HepG2 (cell line): ENCODE results near the gene TIAM2. TPM values are rescaled to one million over a fixed set of nuclear protein-coding genes. Genes with fewer than 3 reads are reported as not detected.

Source experiments
- ATM ChIP-seq: fragments of 450-650 bp; IDR thresholded peaks from 2 replicates; pipeline ENCODE4 v1.7.1; 2017; ENCODE audit warnings: mild to moderate bottlenecking, borderline replicate concordance
- FIP1L1 ChIP-seq: fragments of 200-400 bp; formaldehyde crosslinking; IDR thresholded peaks from 2 replicates; pipeline ENCODE4 v1.6.1; 2018; ENCODE audit warnings: low read depth, mild to moderate bottlenecking, low read length, moderate library complexity, borderline replicate concordance; ENCODE audit not compliant: insufficient read depth
- MBNL3 ChIP-seq: fragments of 250-450 bp; sonication (Bioruptor Pico); conservative IDR thresholded peaks from 2 replicates; pipeline ENCODE4 v1.8.0; 2022; ENCODE audit warnings: mild to moderate bottlenecking, inconsistent platforms
- NFE2 ChIP-seq: sonication (generic); formaldehyde crosslinking; IDR thresholded peaks from 2 replicates; pipeline ENCODE4 v1.4.0; 2020; ENCODE audit warnings: missing genetic modification reagents
- PHF5A ChIP-seq: IDR thresholded peaks from one replicate; pipeline ENCODE4 v1.6.1; 2018; ENCODE audit warnings: low read depth, missing genetic modification reagents; ENCODE audit not compliant: unreplicated experiment
- RFXANK ChIP-seq: IDR thresholded peaks from 2 replicates; pipeline ENCODE4 v1.6.1; 2016
- SIX1 ChIP-seq: sonication (generic); formaldehyde crosslinking; IDR thresholded peaks from 2 replicates; pipeline ENCODE4 v1.4.0; 2020; ENCODE audit warnings: missing genetic modification reagents, borderline replicate concordance
- SOX5 ChIP-seq: IDR thresholded peaks from 2 replicates; pipeline ENCODE4 v1.6.1; 2016; ENCODE audit warnings: borderline replicate concordance
- ZBTB1 ChIP-seq: sonication (generic); formaldehyde crosslinking; IDR thresholded peaks from 2 replicates; pipeline ENCODE4 v1.4.0; 2020; ENCODE audit warnings: missing genetic modification reagents, borderline replicate concordance
- ZFP62 ChIP-seq: sonication (generic); formaldehyde crosslinking; IDR thresholded peaks from 2 replicates; pipeline ENCODE4 v1.4.0; 2020; ENCODE audit warnings: missing genetic modification reagents
- ZKSCAN8 ChIP-seq: IDR thresholded peaks from 2 replicates; pipeline ENCODE4 v1.6.1; 2016; ENCODE audit warnings: borderline replicate concordance, missing genetic modification reagents, missing compliant biosample characterization
- ZNF30 ChIP-seq: sonication (generic); formaldehyde crosslinking; IDR thresholded peaks from 2 replicates; pipeline ENCODE4 v1.5.0; 2020; ENCODE audit warnings: mild to moderate bottlenecking, missing genetic modification reagents
- ZNF329 ChIP-seq: sonication (generic); formaldehyde crosslinking; IDR thresholded peaks from 2 replicates; pipeline ENCODE4 v1.9.0; 2021; ENCODE audit warnings: low read depth, mild to moderate bottlenecking, missing genetic modification reagents
- ZNF644 ChIP-seq: IDR thresholded peaks from 2 replicates; pipeline ENCODE4 v1.6.1; 2016; ENCODE audit warnings: low read depth
- ZNF761 ChIP-seq: sonication (generic); formaldehyde crosslinking; conservative IDR thresholded peaks from 2 replicates; pipeline ENCODE4 v1.4.0; 2020; ENCODE audit warnings: mild to moderate bottlenecking, missing genetic modification reagents
- ZSCAN31 ChIP-seq: sonication (generic); formaldehyde crosslinking; IDR thresholded peaks from 2 replicates; pipeline ENCODE4 v1.5.0; 2020; ENCODE audit warnings: low read depth, mild to moderate bottlenecking, missing genetic modification reagents
- polyA plus RNA-seq, 8 experiments: library from polyadenylated mRNA; depleted of rRNA in 3 of 8; stranded (reverse) in 7 of 8; unstranded in 1 of 8; fragments of >200 nt; fragmentation: Illumina TruSeq in 4 of 8; extraction: Trizol in 4 of 8; gene quantifications; 2 replicates each; pipeline versions ENCODE4 v1.2.1 to v1.2.3, GENCODE V29; 2011 to 2016; ENCODE audit warnings: low read depth in 4 of 8, missing spikeins in 1 of 8, mixed read lengths in 1 of 8; ENCODE audit not compliant: insufficient read depth in 1 of 8
- total RNA-seq, 5 experiments: library from RNA; depleted of rRNA; stranded (reverse); fragments of >200 nt; fragmentation: Illumina TruSeq; extraction: Trizol; gene quantifications; 2 replicates each; pipeline ENCODE4 v1.2.3, GENCODE V29; 2016; ENCODE audit warnings: low read depth in 1 of 5
- TF ChIP-seq, protein P1 (sequence below): sonication (generic); formaldehyde crosslinking; IDR thresholded peaks from 2 replicates; pipeline ENCODE4 v1.4.0; 2020; ENCODE audit warnings: missing genetic modification reagents
- TF ChIP-seq, protein P2 (sequence below): IDR thresholded peaks from 2 replicates; pipeline ENCODE4 v1.6.1; 2016; ENCODE audit warnings: low read depth, borderline replicate concordance
- TF ChIP-seq, protein P3 (sequence below): sonication (generic); formaldehyde crosslinking; IDR thresholded peaks from 2 replicates; pipeline ENCODE4 v1.8.1; 2023; ENCODE audit warnings: mild to moderate bottlenecking, missing genetic modification reagents
- TF ChIP-seq, protein P4 (sequence below): sonication (generic); formaldehyde crosslinking; IDR thresholded peaks from 2 replicates; pipeline ENCODE4 v1.5.1; 2020; ENCODE audit warnings: missing genetic modification reagents, mild to moderate bottlenecking, borderline replicate concordance

Gene TIAM2
- total and polyA plus RNA-seq, 2 of the 13 experiments (the other 11 are each of a cell fraction or from before 2014, with no cell fraction given) = 4.1 to 4.5 TPM

DNA sequence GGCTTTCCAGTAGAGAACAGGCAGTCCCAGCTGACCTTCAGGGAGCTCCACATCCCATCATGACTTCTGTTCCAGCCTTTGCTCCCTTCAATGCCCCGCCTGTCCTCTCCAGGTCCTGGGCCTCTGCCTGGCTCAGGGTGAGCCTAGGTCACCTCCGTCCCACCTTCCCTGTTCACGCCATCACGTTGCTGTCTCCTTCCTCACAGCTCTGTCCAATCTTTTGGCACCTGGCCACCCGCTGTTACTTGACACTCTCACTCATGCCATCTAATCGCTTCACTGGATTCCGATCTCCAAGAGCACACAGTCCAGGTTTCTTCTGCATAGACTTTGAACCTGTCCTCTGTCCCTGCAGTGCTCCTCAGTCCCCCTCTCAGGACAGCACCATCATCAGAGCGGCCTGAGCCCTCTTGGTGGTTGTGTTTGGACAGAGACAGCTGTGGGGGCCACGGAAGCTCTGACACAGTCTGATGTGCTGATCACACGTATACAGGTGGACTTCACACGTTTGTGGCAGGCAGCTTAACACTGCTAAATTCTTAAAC, 34.7 kb upstream of the TIAM2 start (continued):
- TF ChIP-seq, protein P1, sequence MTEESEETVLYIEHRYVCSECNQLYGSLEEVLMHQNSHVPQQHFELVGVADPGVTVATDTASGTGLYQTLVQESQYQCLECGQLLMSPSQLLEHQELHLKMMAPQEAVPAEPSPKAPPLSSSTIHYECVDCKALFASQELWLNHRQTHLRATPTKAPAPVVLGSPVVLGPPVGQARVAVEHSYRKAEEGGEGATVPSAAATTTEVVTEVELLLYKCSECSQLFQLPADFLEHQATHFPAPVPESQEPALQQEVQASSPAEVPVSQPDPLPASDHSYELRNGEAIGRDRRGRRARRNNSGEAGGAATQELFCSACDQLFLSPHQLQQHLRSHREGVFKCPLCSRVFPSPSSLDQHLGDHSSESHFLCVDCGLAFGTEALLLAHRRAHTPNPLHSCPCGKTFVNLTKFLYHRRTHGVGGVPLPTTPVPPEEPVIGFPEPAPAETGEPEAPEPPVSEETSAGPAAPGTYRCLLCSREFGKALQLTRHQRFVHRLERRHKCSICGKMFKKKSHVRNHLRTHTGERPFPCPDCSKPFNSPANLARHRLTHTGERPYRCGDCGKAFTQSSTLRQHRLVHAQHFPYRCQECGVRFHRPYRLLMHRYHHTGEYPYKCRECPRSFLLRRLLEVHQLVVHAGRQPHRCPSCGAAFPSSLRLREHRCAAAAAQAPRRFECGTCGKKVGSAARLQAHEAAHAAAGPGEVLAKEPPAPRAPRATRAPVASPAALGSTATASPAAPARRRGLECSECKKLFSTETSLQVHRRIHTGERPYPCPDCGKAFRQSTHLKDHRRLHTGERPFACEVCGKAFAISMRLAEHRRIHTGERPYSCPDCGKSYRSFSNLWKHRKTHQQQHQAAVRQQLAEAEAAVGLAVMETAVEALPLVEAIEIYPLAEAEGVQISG (CRISPR knock-in tag) = peak; percentile 72
- TF ChIP-seq FIP1L1 (no peak), ZSCAN31 (peak; percentile 81; the same call in 1 of the 2 replicates), ATM (no peak), ZNF761 (no peak), RFXANK (0 out of 2 replicates have a peak, but pooled peaks have one; percentile 2), ZKSCAN8 (CRISPR knock-in tag) (peak; percentile 47), SIX1 (CRISPR knock-in tag) (peak; percentile 97), MBNL3 (CRISPR knock-in tag) (no peak), ZNF329 (no peak), ZBTB1 (CRISPR knock-in tag) (no peak), SOX5 (CRISPR knock-in tag) (peak; percentile 62), ZNF30 (CRISPR knock-in tag) (no peak), ZNF644 (peak; percentile 89; the same call in 1 of the 2 replicates), PHF5A (no peak), ZFP62 (CRISPR knock-in tag) (no peak), NFE2 (CRISPR knock-in tag) (no peak)
- TF ChIP-seq, protein P2, sequence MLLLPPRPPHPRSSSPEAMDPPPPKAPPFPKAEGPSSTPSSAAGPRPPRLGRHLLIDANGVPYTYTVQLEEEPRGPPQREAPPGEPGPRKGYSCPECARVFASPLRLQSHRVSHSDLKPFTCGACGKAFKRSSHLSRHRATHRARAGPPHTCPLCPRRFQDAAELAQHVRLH (CRISPR knock-in tag) = peak; percentile 23; the same call in 1 of the 2 replicates
- TF ChIP-seq, protein P3, sequence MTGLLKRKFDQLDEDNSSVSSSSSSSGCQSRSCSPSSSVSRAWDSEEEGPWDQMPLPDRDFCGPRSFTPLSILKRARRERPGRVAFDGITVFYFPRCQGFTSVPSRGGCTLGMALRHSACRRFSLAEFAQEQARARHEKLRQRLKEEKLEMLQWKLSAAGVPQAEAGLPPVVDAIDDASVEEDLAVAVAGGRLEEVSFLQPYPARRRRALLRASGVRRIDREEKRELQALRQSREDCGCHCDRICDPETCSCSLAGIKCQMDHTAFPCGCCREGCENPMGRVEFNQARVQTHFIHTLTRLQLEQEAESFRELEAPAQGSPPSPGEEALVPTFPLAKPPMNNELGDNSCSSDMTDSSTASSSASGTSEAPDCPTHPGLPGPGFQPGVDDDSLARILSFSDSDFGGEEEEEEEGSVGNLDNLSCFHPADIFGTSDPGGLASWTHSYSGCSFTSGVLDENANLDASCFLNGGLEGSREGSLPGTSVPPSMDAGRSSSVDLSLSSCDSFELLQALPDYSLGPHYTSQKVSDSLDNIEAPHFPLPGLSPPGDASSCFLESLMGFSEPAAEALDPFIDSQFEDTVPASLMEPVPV (CRISPR knock-in tag) = no peak
- TF ChIP-seq, protein P4, sequence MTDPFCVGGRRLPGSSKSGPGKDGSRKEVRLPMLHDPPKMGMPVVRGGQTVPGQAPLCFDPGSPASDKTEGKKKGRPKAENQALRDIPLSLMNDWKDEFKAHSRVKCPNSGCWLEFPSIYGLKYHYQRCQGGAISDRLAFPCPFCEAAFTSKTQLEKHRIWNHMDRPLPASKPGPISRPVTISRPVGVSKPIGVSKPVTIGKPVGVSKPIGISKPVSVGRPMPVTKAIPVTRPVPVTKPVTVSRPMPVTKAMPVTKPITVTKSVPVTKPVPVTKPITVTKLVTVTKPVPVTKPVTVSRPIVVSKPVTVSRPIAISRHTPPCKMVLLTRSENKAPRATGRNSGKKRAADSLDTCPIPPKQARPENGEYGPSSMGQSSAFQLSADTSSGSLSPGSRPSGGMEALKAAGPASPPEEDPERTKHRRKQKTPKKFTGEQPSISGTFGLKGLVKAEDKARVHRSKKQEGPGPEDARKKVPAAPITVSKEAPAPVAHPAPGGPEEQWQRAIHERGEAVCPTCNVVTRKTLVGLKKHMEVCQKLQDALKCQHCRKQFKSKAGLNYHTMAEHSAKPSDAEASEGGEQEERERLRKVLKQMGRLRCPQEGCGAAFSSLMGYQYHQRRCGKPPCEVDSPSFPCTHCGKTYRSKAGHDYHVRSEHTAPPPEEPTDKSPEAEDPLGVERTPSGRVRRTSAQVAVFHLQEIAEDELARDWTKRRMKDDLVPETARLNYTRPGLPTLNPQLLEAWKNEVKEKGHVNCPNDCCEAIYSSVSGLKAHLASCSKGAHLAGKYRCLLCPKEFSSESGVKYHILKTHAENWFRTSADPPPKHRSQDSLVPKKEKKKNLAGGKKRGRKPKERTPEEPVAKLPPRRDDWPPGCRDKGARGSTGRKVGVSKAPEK = no peak
